ENCODE measurements around the gene POGZ. TPM values are rescaled to one million over a fixed set of nuclear protein-coding genes. Genes with fewer than 3 reads are reported as not detected.
"Not testable (repeated sequence)": the region's sequence is repeated elsewhere in the genome, so short reads cannot be mapped to it uniquely, and the experiment has no call there.

POGZ gene
- total RNA-seq, 1 experiment from 2014 or later = 39.5 TPM

GRCh38 chr1:151416231-151416630 is 43.1 kb downstream of the POGZ start:
- Histone ChIP-seq H3K4me1 (no peaks in the 10 kb centered on the region), H3K36me3 (peaks cover 38% of the 10 kb centered on the region), H3K9me3 (replicated peaks) (no peaks in the 10 kb centered on the region), H3K27me3 (no peaks in the 10 kb centered on the region), H3K4me3 (no peak overlapping the region), H3K27ac (no peak overlapping the region)
- no peak for DNase-seq

- Histone ChIP-seq H3K27ac (no peak overlapping the region), H3K27me3 (no peaks in the 10 kb centered on the region), H3K4me1 (no peaks in the 10 kb centered on the region), H3K36me3 (peaks cover 57% of the 10 kb centered on the region), H3K4me3 (no peak overlapping the region), H3K9me3 (replicated peaks) (no peaks in the 10 kb centered on the region)
- no peak for DNase-seq
These were observed 47.4 kb downstream of the POGZ start for GRCh38 chr1:151411884-151412283.

- no peak for DNase-seq
- Histone ChIP-seq H3K9me3 (replicated peaks) (no peaks in the 10 kb centered on the region), H3K4me1 (no peaks in the 10 kb centered on the region), H3K4me3 (no peak overlapping the region), H3K36me3 (peaks cover 74% of the 10 kb centered on the region), H3K27ac (no peak overlapping the region), H3K27me3 (no peaks in the 10 kb centered on the region)
These were observed 50.4 kb downstream of the POGZ start for GRCh38 chr1:151408891-151409290.

GRCh38 chr1:151407304-151407703 is 52.0 kb downstream of the POGZ start:
- H3K9me3 ChIP-seq (replicated peaks) = no peaks in the 10 kb centered on the region
- H3K4me3 ChIP-seq = no peak overlapping the region
- H3K27me3 ChIP-seq = no peaks in the 10 kb centered on the region
- no peak for DNase-seq
- H3K27ac ChIP-seq = no peak overlapping the region
- peaks cover 75% of the 10 kb centered on the region for H3K36me3 ChIP-seq
- no peaks in the 10 kb centered on the region for H3K4me1 ChIP-seq

GRCh38 chr1:151406176-151406575 is 53.1 kb downstream of the POGZ start:
- no peaks in the 10 kb centered on the region for H3K27me3 ChIP-seq
- H3K4me3 ChIP-seq = no peak overlapping the region
- no peak overlapping the region for H3K27ac ChIP-seq
- no peaks in the 10 kb centered on the region; the same call in none of the 2 replicates for H3K4me1 ChIP-seq
- H3K9me3 ChIP-seq (replicated peaks) = no peaks in the 10 kb centered on the region
- peaks cover 76% of the 10 kb centered on the region for H3K36me3 ChIP-seq
- DNase-seq = no peak

- H3K4me1 ChIP-seq = peaks cover 3% of the 10 kb centered on the region
- H3K27ac ChIP-seq = no peak overlapping the region
- no peak overlapping the region for H3K4me3 ChIP-seq
- no peaks in the 10 kb centered on the region for H3K27me3 ChIP-seq
- H3K36me3 ChIP-seq = peaks cover 75% of the 10 kb centered on the region
- H3K9me3 ChIP-seq (replicated peaks) = no peaks in the 10 kb centered on the region
- no peak for DNase-seq
These were observed 53.9 kb downstream of the POGZ start for GRCh38 chr1:151405187-151405951.

- Histone ChIP-seq H3K27ac (no peak overlapping the region), H3K9me3 (replicated peaks) (no peaks in the 10 kb centered on the region), H3K36me3 (peaks cover 57% of the 10 kb centered on the region), H3K4me1 (peaks cover 3% of the 10 kb centered on the region), H3K4me3 (no peak overlapping the region), H3K27me3 (no peaks in the 10 kb centered on the region)
- no peak for DNase-seq
These were observed 55.7 kb downstream of the POGZ start for GRCh38 chr1:151403612-151404011.

- H3K4me3 ChIP-seq = no peak overlapping the region
- no peaks in the 10 kb centered on the region for H3K9me3 ChIP-seq (replicated peaks)
- peaks cover 3% of the 10 kb centered on the region for H3K4me1 ChIP-seq
- H3K27me3 ChIP-seq = no peaks in the 10 kb centered on the region
- peaks cover 55% of the 10 kb centered on the region for H3K36me3 ChIP-seq
- H3K27ac ChIP-seq = no peak overlapping the region
- DNase-seq = no peak
These were observed 56.5 kb downstream of the POGZ start for GRCh38 chr1:151402764-151403163.

- H3K9me3 ChIP-seq (replicated peaks) = no peaks in the 10 kb centered on the region
- H3K27me3 ChIP-seq = no peaks in the 10 kb centered on the region
- H3K4me1 ChIP-seq = peaks cover 3% of the 10 kb centered on the region
- DNase-seq = no peak
- H3K36me3 ChIP-seq = peaks cover 47% of the 10 kb centered on the region
- H3K27ac ChIP-seq = no peak overlapping the region
- H3K4me3 ChIP-seq = no peak overlapping the region
These were observed 57.4 kb downstream of the POGZ start for GRCh38 chr1:151401860-151402259.

- peaks cover 3% of the 10 kb centered on the region for H3K4me1 ChIP-seq
- no peaks in the 10 kb centered on the region for H3K9me3 ChIP-seq (replicated peaks)
- no peak overlapping the region for H3K27ac ChIP-seq
- H3K4me3 ChIP-seq = no peak overlapping the region
- no peaks in the 10 kb centered on the region for H3K27me3 ChIP-seq
- H3K36me3 ChIP-seq = peaks cover 41% of the 10 kb centered on the region
- DNase-seq = no peak
These were observed 58.0 kb downstream of the POGZ start for GRCh38 chr1:151401125-151401788.

GRCh38 chr1:151399324-151400171 is 59.7 kb downstream of the POGZ start, which contains the start of gene PSMB4:
PSMB4 (plus strand) TSS chr1:151399573; CDS start chr1:151399588, 15 bp downstream.
- Histone ChIP-seq H3K27ac (peak within 1 kb of the TSS; percentile 93), H3K27me3 (no peaks in the 10 kb centered on the region), H3K4me3 (peak within 1 kb of the TSS; percentile 80), H3K9me3 (replicated peaks) (no peaks in the 10 kb centered on the region), H3K4me1 (peaks cover 3% of the 10 kb centered on the region), H3K36me3 (peaks cover 27% of the 10 kb centered on the region)
- DNase-seq = peak; percentile 81 to 91

GRCh38 chr1:151396265-151396664 is 63.0 kb downstream of the POGZ start:
- not testable (repeated sequence) for H3K9me3 ChIP-seq (replicated peaks); H3K4me1 ChIP-seq; DNase-seq; H3K36me3 ChIP-seq; H3K27ac ChIP-seq; H3K27me3 ChIP-seq; H3K4me3 ChIP-seq

- Histone ChIP-seq H3K4me1 (no peaks in the 10 kb centered on the region), H3K4me3 (no peak overlapping the region), H3K36me3 (no peaks in the 10 kb centered on the region), H3K9me3 (replicated peaks) (no peaks in the 10 kb centered on the region), H3K27me3 (no peaks in the 10 kb centered on the region), H3K27ac (no peak overlapping the region)
- DNase-seq = no peak
These were observed 65.7 kb downstream of the POGZ start for GRCh38 chr1:151393583-151393982.

- Histone ChIP-seq H3K27ac (no peak overlapping the region), H3K9me3 (replicated peaks) (no peaks in the 10 kb centered on the region), H3K4me1 (no peaks in the 10 kb centered on the region), H3K4me3 (no peak overlapping the region), H3K27me3 (no peaks in the 10 kb centered on the region), H3K36me3 (no peaks in the 10 kb centered on the region)
- no peak for DNase-seq
These were observed 68.2 kb downstream of the POGZ start for GRCh38 chr1:151391079-151391563.
